GM19099 (cell line): ENCODE data around the gene ZBTB18.

ENCODE experiments used
- POLR2A ChIP-seq: IDR thresholded peaks from 3 replicates; pipeline ENCODE4 v1.6.1; 2011; ENCODE audit warnings: low read depth; ENCODE audit not compliant: insufficient read length; ENCODE audit errors: extremely low read depth

ZBTB18 gene

GRCh38 chr1:244067893-244068292 lies 16.8 kb downstream of the ZBTB18 start:
- no peak for TF ChIP-seq POLR2A

GRCh38 chr1:244068567-244068966 lies 17.5 kb downstream of the ZBTB18 start:
- TF ChIP-seq POLR2A = no peak

GRCh38 chr1:244069326-244069898 lies 18.3 kb downstream of the ZBTB18 start:
- TF ChIP-seq POLR2A = no peak

- TF ChIP-seq POLR2A = no peak
Measured at GRCh38 chr1:244074559-244075171, 23.6 kb downstream of the ZBTB18 start.

GRCh38 chr1:244075247-244075722 lies 24.2 kb downstream of the ZBTB18 start:
- TF ChIP-seq POLR2A = no peak

- TF ChIP-seq POLR2A = no peak
Measured at GRCh38 chr1:244076740-244077139, 25.7 kb downstream of the ZBTB18 start.

- no peak for TF ChIP-seq POLR2A
Measured at GRCh38 chr1:244077473-244078220, 26.6 kb downstream of the ZBTB18 start.

- TF ChIP-seq POLR2A = no peak
Measured at GRCh38 chr1:244080343-244080929, 29.4 kb downstream of the ZBTB18 start.

GRCh38 chr1:244082969-244083368 lies 31.9 kb downstream of the ZBTB18 start:
- no peak for TF ChIP-seq POLR2A

GRCh38 chr1:244083383-244083943 lies 32.4 kb downstream of the ZBTB18 start:
- no peak for TF ChIP-seq POLR2A

GRCh38 chr1:244084763-244085162 lies 33.7 kb downstream of the ZBTB18 start:
- no peak for TF ChIP-seq POLR2A

- no peak for TF ChIP-seq POLR2A
Measured at GRCh38 chr1:244085891-244086290, 34.8 kb downstream of the ZBTB18 start.

GRCh38 chr1:244087021-244087560 lies 36.0 kb downstream of the ZBTB18 start:
- TF ChIP-seq POLR2A = no peak

- TF ChIP-seq POLR2A = no peak
Measured at GRCh38 chr1:244087611-244088010, 36.5 kb downstream of the ZBTB18 start.

GRCh38 chr1:244088161-244088560 lies 37.1 kb downstream of the ZBTB18 start:
- no peak for TF ChIP-seq POLR2A
